ENCODE measurements around the gene BDNF.

The BDNF gene

DNA sequence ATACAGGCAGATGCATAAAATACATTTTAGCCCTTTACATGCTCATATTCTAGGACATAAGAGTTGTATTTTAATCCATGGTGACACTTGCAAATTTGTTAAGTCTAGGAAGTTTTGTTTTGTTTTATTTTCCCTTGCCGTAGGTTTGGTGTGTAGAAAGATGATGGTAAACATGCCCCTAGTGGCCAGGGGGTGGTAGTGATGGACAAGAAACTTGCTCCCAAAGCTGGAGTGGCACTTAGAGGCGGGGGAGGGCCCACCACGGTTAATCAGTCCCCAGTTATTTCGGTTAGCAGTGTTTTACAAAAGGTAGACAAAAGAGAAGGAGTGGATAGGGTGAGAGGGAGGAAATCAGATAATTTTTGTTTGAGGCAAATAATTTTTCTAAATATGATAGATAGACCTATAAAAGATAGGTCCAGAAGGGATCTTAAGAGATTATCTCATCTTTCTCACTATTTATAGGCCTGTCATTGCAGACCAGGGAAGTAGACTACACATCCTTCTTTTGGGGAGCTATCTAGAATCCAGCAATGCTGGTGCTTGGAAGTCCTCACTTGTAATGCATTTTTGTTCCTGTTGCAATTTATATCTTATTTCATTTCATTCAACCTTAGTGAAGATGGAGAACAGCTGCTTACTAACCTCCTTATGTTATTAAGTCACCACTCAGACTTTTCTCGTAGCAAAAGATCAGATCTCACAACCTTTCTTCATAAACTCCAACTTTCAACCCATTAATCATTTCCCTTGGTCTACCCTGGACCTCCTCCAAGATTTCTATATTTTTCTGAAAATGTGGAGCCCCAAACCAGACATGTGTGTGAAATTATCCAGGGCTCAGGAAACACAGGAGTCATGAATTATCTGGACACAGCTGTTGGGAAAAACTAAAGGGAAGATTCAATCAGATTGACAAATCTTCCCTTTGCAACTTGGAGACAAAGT, 5.9 kb upstream of the BDNF start:
- DNase-seq (ENCODE audit: low spot score): peak; percentile 29

DNA sequence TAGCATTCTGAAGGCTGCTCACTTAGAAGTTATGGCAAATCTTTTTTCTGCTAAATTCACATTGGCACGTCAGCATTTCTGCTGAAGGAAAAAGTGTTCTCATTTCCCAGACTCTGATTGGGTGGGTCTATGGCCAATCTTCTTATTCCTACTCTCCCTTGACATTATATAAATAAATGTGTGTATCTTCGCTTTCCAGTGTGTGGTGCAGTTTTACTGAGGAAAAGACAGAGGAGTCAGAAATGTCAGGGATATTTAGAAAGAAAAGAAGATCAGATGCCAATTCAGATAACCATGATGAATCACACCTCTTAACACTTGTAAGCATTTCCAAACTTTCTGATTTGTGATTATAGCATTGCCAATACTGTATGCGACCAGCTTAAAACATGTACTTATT, 3.2 kb upstream of the BDNF start:
- DNase-seq (ENCODE audit: low spot score): peak; percentile 60

DNA sequence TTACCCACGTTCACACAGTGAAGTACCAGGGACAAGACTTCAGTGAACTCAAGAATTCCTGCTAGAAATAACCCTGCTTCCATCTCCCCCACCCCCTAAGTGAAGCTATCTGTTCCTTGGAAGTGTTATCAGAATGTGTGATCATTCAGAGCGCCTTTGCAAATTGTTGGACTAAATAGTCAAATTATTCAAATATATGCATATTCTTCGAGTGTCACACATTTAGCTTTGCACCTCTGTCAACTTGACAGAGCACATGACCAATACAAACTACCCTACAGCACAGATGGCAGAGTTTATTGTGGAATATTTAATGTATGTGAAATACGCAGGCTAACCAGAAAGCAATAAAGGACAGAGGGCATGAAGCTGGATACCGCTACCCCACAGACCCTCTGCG, 2.6 kb upstream of the BDNF start:
- no peak for DNase-seq (ENCODE audit: low spot score)

DNA sequence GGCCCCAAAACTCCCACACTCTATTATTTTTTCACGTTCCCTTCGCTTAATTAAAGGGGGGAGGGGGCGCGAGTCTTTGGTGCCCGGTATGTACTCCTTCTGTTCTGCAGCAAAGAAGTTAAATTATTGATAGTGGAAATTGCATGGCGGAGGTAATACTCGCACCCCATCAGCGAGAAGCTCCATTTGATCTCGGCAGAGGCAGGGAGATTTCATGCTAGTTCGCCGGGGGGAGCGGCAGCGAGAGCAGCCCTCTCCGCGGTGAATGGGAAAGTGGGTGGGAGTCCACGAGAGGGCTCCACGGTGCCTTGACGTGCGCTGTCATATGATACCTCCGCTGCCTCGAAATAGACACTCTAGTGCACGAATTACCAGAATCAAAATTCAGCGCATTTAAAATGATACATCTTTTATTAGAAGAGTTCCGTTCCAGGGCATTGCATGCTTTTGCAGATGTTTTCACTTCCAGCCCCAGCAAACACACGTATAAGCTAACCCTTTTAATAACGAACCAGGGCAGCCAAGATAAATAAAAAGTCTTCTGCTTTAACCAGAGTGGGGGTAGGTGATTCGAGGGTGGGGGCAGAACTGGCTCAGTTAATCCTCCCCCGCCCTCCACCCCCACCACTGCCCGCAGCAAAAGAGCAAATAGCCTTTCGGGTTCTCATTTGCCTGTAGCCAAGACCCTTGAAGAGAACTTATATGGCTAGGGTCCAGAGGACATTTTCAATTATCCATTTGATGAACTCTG, 1.3 kb upstream of the BDNF start:
- peak; percentile 54 for DNase-seq (ENCODE audit: low spot score)

DNA sequence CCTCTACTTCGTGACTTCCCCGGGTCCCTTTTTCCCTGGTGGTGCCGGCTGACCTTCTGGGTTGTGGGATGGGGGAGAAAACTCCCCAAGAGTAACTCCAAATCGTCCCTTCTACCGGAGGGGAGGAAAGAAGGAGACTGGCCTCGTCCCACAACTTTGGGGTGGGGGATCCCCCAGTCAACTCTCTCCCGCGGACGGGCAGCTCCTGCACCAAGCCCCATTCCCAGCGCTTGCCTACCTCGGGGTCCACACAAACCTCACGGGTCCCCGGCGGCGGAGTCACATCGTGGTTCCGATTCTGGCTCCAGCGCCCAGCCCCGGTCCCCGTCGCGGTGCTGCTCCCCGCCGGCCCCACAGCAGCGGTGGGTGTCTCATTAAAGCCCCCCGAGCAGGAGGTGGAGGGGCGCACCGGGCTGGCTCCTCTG, 317 bp downstream of the BDNF start:
- DNase-seq (ENCODE audit: low spot score): no peak

DNA sequence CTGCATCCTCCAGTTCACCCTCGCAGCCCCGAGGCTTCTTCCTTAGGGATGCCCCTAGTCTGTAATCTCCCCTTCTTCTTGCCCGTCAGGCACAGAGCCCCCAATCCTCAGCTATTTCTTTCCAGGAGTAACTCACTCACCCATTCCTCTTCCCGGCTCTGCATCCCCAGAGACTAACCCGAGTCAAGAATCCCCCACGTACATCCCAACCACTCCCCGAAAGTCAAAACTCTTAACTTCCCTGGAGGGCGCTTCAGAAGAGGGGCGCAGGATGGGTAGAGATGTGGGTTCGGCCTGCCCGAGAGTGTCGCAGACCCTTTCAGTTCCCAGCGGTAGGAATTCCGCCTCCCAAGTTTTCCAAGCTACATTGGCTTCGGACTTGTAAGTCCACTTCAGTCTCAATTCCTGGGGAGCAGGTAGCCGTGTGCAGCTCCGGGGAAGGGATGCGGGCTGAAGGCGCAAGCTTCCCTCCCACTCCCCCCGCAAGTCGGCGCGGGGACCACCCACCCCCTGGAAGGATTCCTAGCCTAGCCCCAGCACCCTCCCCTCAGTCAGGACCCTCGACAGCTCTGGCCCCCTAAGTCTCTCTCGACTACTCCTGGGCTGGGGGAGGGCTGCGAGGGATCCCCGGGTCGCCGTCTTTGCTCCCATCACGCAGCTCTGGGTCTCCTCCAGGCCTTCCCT, 871 bp downstream of the BDNF start:
- DNase-seq (ENCODE audit: low spot score): no peak

DNA sequence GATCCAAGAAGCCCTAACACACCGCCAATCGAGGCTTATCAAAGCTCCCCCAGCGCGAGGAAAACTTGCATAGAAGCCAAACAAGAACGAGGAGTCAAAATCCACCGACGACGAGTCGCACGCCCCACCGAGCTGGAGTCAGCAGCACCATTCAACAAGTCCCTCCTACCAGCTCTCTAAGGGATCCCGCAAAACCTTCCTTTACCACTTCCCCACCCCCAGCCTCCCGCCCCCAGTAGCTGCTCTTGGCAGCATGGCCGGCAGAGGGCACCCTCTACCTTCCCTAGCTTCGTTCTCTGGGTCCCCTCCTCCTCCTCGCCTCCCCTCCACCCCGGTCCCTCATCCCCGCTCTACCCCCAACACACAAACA, 1.4 kb downstream of the BDNF start:
- peak; percentile 88 for DNase-seq (ENCODE audit: low spot score)

DNA sequence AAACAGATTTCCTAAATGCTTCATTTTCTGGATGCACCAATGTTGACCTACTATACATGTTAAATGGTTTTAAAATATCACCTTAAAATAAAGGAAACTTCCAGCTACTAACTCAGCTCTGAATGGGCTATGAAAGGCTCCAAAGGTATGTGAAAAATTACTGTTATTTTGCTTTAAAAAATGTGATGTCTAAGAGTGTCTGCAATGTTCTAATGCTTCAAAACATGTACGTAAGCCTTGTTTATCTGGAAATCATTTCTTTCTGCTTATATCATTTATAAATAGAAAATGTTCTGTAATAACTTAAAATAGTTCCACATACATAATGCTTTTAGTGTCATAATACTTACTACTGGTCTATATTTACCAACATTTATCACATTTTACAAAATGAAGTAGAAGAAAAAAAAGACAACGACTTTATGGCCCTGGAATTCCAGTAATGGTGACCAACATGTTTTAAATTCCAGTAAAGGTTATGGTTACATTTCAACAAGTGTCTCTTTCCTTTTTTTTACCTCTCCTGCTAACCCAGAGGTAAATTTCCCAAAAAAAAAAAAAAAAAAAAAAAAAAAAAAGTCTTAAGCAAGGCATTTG, 2.5 kb downstream of the BDNF start:
- no peak for DNase-seq (ENCODE audit: low spot score)

DNA sequence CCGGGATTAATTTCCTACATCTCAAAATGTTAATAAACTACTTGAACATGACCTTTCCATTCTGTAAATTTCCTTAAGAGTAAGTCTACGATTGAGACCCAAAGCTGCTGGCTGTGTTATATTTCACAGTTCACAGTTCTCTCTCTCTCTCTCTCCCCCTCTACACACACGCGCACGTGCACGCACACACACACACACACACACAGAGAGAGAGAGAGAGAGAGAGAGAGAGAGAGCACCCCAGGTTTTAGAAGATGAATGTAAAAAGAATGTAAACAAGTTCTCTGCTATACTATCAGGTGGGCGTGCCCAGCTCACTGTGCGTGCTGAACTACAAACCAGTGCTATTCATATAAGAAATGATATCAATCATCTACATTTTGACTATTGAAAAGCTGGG, 3.3 kb downstream of the BDNF start:
- DNase-seq (ENCODE audit: low spot score): no peak

DNA sequence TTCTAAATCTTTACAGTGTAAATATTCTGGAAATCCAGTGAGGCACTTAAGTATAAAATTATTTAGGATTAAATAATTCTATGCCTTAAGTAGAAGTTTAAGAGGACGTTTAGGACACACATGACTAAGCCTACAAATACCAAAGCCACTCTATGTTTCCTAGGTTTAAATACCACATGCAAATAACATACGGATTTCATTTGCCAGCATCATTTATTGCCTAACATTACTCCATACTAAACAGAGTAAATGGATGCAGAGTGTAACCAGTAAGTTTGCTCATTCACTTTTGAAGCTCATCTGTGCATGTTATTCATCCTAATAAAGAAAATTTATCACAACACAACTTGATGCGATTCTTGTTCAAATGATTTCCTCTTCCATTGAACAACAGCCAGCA, 4.1 kb downstream of the BDNF start:
- no peak for DNase-seq (ENCODE audit: low spot score)

DNA sequence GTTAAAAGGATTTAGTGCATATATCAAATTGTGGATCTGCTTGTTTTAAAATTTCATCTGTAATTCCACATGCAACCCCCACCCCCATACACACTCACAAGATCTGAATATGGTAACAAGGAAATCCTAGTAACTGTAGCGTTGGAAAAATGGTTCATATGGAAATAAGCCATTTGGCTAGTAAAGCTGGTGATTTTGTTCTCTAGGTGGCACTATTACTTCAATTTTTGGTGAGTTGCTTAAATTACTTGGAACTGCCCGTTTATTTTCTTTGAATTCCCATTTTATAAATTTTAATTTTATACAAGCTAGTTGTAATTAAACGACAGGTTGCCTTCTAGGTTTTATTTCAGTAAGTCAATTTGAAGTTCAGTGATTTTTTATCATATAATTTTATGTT, 5.3 kb downstream of the BDNF start:
- no peak for DNase-seq (ENCODE audit: low spot score)

DNA sequence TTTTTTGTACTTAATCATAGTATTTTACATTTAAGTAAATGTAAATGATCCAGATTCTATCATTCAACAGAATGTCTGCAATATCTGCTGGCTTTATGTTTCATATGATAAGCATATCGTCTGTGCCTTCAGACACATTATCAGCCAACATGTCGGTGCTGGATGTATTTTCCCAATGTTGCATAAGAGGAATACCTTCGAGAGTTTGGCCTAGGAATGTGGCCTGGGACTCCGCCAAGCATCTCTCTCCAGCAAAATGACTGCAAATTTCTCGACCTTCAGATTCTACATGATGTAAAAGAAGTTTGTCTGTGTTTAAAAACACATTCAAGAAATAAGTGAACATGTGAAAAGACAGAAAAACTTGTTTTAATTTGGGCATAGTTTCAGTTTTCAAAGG, 6.9 kb downstream of the BDNF start:
- DNase-seq (ENCODE audit: low spot score): no peak

DNA sequence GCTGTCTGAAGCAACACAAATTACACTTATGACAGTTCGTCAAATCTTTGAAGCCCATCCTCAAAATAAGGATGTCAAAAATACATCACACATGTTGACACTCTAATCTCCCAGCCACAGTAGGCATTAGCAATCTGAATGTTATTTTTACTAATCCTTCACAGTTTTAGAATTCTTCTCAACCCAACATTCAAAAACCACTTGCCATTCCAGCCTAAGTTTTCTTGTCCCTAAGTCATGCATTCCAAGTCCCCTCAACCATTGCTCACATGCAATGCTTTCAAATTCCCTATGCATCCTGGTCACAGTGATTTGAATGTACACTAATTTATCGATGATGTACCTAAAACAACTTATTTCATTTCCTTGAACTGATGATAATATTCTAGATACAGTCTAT, 7.5 kb downstream of the BDNF start:
- no peak for DNase-seq (ENCODE audit: low spot score)

DNA sequence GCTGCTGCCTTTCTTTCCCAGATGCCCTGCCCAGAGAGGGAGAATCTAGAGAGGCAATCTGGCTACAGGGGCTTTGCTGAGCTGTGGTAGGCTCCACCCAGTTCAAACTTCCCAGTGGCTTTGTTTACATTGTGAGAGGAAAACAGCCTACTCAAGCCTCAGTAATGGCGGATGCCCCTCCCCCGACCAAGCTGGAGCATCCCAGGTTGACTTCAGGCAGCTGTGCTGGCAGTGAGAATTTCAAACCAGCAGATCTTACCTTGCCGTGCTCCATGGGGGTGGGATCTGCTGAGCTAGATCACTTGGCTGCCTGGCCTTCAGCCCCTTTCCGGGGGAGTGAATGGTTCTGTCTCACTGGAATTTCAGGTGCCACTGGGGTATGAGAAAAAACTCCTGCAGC, 12.2 kb downstream of the BDNF start:
- no peak for DNase-seq (ENCODE audit: low spot score)

DNA sequence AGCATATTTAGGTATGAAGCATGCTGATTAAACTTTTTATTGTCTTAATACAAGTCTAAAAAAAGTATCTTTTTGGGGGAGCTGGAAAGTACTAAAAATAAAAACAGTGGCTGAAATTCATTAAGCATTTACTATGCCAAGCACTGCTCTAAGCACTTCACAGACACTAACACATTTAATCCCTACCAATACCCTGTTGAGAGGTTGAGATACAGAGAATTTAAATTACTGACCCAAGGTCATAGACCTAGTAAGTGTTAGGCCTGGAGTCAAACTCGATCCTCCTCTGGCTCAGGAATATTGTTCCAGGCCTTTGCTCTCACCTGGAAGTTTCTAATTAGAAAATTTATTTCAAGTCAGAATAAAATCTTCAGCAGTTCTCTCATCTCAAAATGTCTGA, 18.6 kb downstream of the BDNF start:
- no peak for DNase-seq (ENCODE audit: low spot score)

DNA sequence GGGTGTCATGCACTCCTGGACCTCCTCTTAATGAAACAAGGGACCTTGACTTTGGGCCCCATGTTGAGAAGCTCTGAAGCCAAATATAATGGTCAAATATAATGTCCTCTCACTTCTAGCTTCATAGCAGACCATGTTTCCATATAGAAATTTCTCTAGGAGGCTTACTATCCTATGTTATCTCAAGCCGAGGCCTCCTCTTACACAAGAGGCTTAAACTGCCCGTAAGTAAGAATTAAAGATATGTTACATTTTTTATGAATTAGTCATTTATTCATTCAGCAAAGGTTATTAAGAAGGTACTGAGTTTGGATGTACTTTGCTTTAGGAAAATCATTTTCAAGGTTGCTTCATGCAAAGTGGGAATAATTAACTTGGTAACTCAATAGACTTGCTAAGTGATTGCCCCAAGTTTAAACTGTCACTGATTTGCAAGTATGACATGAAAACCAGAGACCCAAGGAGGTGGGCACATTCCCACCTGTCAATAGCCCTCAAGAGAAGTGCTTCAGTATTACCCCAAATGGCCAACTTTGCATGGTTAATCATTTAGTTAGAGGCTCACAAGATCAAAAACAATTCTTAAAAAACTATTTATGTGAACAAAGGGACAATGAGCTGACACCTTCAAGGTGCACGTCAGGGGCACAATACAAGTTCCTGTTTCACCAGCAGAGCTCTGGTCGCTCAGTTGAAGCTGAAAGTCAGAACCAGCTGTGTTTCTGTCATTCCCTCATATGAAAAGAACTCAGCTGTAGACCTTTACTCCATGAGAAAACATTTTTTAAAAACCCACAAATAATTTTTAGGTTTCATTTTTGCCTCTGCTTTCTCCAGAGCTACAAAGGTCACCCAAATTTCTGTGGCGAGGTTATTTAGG, 20.9 kb downstream of the BDNF start:
- no peak for DNase-seq (ENCODE audit: low spot score)

DNA sequence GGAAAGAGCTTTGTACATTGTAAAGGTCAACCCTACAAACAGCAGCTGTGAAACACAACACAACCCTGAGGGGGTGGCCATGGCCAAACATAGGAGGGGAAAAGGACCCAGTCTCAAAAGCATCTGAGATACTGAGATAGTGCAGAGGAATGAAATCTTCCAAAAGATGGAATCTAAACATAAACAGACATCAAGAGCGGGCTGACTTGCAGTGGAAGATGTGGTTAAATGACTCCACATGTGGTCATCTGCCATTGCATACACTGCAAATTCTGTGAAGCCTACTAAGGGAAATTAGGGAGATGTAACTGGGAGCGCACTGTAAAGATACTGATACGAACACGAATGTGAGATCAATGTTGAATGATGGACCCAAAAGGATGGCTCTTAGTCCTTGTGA, 22.0 kb downstream of the BDNF start:
- no peak for DNase-seq (ENCODE audit: low spot score)

DNA sequence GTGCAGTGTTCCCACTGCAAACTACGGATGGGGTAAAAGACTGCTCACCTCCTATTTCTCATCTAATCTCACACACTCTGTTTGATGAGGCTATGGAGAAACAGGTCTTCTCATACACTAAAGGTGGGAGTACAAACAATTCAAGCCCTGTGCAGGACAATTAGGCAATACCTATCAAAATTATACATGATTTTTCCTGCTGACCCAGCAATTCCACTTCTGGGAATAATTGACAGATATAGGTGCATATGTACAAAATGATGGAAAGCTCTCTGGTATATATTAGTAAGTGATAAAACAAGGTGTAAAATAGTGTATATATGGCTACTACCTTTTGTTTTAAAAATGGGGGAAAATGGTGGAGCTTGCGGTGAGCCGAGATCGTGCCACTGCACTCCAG, 23.1 kb downstream of the BDNF start:
- DNase-seq (ENCODE audit: low spot score): no peak

DNA sequence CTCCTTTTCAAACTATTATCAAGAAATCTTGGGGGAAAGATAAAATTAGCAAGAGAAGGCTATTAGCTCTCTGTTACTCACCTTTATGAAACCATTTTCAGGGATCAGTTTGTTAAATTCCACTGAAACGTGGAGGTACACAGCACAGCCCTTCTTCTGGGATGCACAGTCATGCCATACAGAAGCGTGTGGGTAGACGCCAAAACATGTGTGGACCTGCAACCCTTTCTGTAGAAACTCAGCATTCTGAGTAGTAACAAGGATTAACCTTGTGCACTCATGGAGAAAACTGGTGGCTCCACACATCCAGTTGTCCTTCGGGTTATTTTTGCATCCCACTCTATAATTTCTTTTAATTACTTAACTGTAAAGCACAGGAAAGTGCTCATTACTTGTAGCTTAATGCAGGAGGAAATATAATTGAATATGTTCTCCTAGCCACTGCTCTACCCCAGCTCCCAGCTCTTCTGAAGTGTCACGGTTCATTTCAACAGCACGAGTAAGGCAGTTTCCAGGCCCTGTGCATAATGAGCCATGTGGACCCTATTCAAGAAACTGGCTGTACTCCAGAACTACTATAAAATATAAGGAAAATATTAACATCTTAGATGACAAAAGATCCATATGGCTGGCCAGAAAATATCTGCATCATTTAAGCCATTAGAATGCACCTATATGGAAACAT, 26.1 kb downstream of the BDNF start:
- no peak for DNase-seq (ENCODE audit: low spot score)

DNA sequence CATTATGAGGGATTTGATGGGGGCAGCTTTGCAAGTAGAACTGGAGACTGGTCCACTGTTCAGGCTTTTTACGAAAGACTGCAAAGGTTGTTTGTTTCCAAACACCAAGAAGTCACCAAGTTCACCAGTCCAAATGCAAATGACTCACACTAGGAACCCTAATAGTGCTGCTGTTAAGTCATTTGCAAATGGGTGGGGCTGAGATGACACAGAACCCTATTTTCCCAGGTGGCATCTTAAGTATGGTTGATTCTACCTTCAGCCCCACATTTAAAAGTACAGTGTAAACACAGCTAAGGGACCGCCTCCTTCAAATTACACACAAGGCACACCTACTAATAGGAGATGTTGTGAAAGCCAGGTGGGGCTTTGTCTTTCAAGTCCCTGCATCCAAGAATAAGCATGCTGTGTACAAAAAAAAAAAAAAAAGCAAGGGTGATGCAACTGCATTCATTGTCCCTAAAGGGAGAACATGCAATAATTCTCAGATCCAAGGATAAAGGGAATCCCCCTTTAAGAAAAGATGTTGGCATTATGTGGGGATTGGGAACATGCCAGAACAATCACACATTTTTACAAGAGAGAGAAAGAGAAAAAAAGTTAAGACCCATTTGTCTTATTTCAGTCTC, 27.3 kb downstream of the BDNF start:
- no peak for DNase-seq (ENCODE audit: low spot score)

All from hepatic stellate cell (primary cell).